ENCODE data around the gene DNAJC1.

Gene DNAJC1

DNA sequence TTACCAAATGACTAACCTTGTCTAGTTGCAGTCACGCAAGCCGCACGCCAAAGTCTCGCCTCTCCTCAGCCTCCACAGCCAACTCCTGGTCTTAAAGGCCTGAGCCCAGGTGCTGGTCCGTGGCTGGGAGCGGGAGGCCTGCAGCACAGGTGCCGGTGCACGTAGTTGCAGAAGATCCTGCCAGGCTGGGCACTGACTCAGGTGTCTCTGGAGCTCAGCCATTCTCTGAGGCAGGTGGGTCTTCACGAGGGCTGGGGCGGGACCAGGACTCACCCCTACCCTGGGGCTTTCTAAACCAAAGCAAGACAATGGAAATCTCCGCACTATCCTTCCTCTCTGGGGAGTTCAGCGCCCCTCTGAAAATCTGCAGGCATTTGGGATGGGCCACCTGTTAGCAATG lies 253.1 kb downstream of the DNAJC1 start:
- Histone ChIP-seq H3K79me2 (ENCODE audit: insufficient read depth, low read length) (no peaks in the 10 kb centered on the region), H3F3A (ENCODE audit: insufficient read depth, low read length) (no peaks in the 10 kb centered on the region), H3K4me3 (ENCODE audit: low read depth, low read length, poor library complexity, severe bottlenecking) (no peak overlapping the region), H3K36me3 (ENCODE audit: insufficient read depth, low read length) (no peaks in the 10 kb centered on the region), H2AFZ (ENCODE audit: low read length) (no peak overlapping the region), H3K4me1 (ENCODE audit: insufficient read depth, low read length, severe bottlenecking) (no peaks in the 10 kb centered on the region), H3K9ac (ENCODE audit: low read length) (no peak overlapping the region), H3K9me2 (ENCODE audit: low read depth, low read length) (no peaks in the 10 kb centered on the region), H3K27ac (ENCODE audit: low read depth, low read length, poor library complexity, severe bottlenecking) (no peak overlapping the region), H3K27me3 (ENCODE audit: insufficient read depth, low read length) (no peaks in the 10 kb centered on the region), H3K4me2 (ENCODE audit: low read length) (no peak overlapping the region), H4K20me1 (ENCODE audit: insufficient read depth, low read length) (no peaks in the 10 kb centered on the region), H3K9me3 (ENCODE audit: low read length) (no peaks in the 10 kb centered on the region)
- TF ChIP-seq CTCF (IDR thresholded peaks at IDR 0.05; ENCODE audit: low read length) (no peak), EZH2 (IDR thresholded peaks at IDR 0.05; ENCODE audit: borderline replicate concordance, low read length) (no peak)

- Histone ChIP-seq H2AFZ (ENCODE audit: low read length) (no peak overlapping the region), H3K4me1 (ENCODE audit: insufficient read depth, low read length, severe bottlenecking) (no peaks in the 10 kb centered on the region), H3K79me2 (ENCODE audit: insufficient read depth, low read length) (no peaks in the 10 kb centered on the region), H3F3A (ENCODE audit: insufficient read depth, low read length) (no peaks in the 10 kb centered on the region), H3K9ac (ENCODE audit: low read length) (no peak overlapping the region), H3K4me3 (ENCODE audit: low read depth, low read length, poor library complexity, severe bottlenecking) (no peak overlapping the region), H3K4me2 (ENCODE audit: low read length) (no peak overlapping the region), H3K27me3 (ENCODE audit: insufficient read depth, low read length) (no peaks in the 10 kb centered on the region), H3K9me3 (ENCODE audit: low read length) (no peaks in the 10 kb centered on the region), H3K36me3 (ENCODE audit: insufficient read depth, low read length) (peaks cover under 1% of the 10 kb centered on the region; the same call in 1 of the 2 replicates), H4K20me1 (ENCODE audit: insufficient read depth, low read length) (no peaks in the 10 kb centered on the region), H3K27ac (ENCODE audit: low read depth, low read length, poor library complexity, severe bottlenecking) (no peak overlapping the region), H3K9me2 (ENCODE audit: low read depth, low read length) (no peaks in the 10 kb centered on the region)
- TF ChIP-seq EZH2 (IDR thresholded peaks at IDR 0.05; ENCODE audit: borderline replicate concordance, low read length) (no peak), CTCF (IDR thresholded peaks at IDR 0.05; ENCODE audit: low read length) (no peak)
These were observed 253.7 kb downstream of the DNAJC1 start for GRCh38 chr10:21749788-21750187.

DNA sequence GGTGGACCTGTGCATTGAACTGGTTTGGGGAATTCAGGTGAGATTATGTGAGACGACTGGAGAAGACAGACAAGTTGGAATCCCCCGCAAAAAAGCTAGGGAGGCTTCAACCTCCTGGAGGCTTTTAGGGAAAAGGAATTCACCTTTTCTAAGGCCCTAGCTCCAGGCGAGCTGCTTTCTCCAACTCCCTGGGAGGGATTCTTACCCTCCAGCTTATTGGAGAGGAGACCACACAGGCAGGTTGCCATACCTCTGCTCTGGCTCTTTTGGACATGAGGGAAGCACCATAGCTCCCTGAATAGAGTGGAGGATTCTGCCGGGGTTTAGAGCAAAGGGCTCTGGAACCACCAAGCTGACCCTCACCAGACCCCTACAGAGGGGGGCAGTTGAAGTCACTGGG lies 255.7 kb downstream of the DNAJC1 start:
- peaks cover 16% of the 10 kb centered on the region for H3K36me3 ChIP-seq (ENCODE audit: insufficient read depth, low read length)
- no peak for TF ChIP-seq EZH2 (IDR thresholded peaks at IDR 0.05; ENCODE audit: borderline replicate concordance, low read length)
- no peak for TF ChIP-seq CTCF (IDR thresholded peaks at IDR 0.05; ENCODE audit: low read length)

More for the DNA sequence above, 255.7 kb downstream of the DNAJC1 start:
- Histone ChIP-seq H3K27me3 (ENCODE audit: insufficient read depth, low read length) (no peaks in the 10 kb centered on the region), H3K4me1 (ENCODE audit: insufficient read depth, low read length, severe bottlenecking) (no peaks in the 10 kb centered on the region), H3K4me3 (ENCODE audit: low read depth, low read length, poor library complexity, severe bottlenecking) (no peak overlapping the region), H3K4me2 (ENCODE audit: low read length) (no peak overlapping the region), H3K9me3 (ENCODE audit: low read length) (no peaks in the 10 kb centered on the region), H2AFZ (ENCODE audit: low read length) (no peak overlapping the region), H3K27ac (ENCODE audit: low read depth, low read length, poor library complexity, severe bottlenecking) (no peak overlapping the region), H3K9ac (ENCODE audit: low read length) (no peak overlapping the region), H3F3A (ENCODE audit: insufficient read depth, low read length) (no peaks in the 10 kb centered on the region), H3K79me2 (ENCODE audit: insufficient read depth, low read length) (no peaks in the 10 kb centered on the region), H3K9me2 (ENCODE audit: low read depth, low read length) (no peaks in the 10 kb centered on the region), H4K20me1 (ENCODE audit: insufficient read depth, low read length) (no peaks in the 10 kb centered on the region)
